ENCODE results near the gene ACBD3. TPM values are rescaled to one million over a fixed set of nuclear protein-coding genes. Genes with fewer than 3 reads are reported as not detected.
A peak's percentile ranks its signal among the peaks of the same experiment; 100 is the strongest.

The ACBD3 gene
- total and polyA plus RNA-seq, 12 donors: 5.4 to 49.1 (median 33.1) TPM

GRCh38 chr1:226187380-226187779, 839 bp upstream of the ACBD3 start:
- no peak for DNase-seq
- Histone ChIP-seq H3K4me1 (replicated peaks in 1 of 2) (peaks cover 10 to 36% of the 10 kb centered on the region in 2 donors), H3K27me3 (no peaks in the 10 kb centered on the region), H3K9me3 (replicated peaks in 1 of 3) (no peaks in the 10 kb centered on the region), H3K27ac (peak overlapping the region in 1 of 5 donors; percentile 94), H3K4me3 (peak overlapping the region in 2 of 4 donors; percentile 76 to 77), H3K36me3 (replicated peaks in 1 of 2) (no peaks in the 10 kb centered on the region)
- WGBS, 4 donors: 82 to 90% (median 86%) methylated on average over 7 of the region's 7 CpGs
- intact Hi-C loops (cut with DNase I): loop anchor here in 1 of 2 donors (10.0 kb wide), 1 partner anchor 123 kb away; the partner anchor contains the start of gene H3-3A
- TF ChIP-seq CTCF (IDR thresholded peaks at IDR 0.05) (no peak), POLR2A (IDR thresholded peaks at IDR 0.05) (no peak)

DNA sequence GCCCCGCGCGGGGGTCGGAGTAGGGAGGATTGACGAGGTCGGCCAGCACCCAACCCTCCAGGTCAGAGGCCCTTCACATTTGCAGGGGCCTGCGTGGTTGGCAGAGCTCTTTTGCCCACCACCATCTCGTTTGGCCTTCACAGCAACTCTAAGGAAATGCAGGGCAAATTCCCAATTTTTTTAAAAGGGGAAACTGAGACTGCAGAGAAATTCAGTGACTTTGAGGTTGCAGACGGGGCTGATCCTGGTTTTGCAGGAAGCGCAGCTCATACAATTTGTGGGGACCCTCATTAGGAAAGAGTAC, 430 bp upstream of the ACBD3 start:
- TF ChIP-seq POLR2A (IDR thresholded peaks at IDR 0.05): no peak
- peak in 1 of 6 experiments; percentile 30 for TF ChIP-seq CTCF (IDR thresholded peaks at IDR 0.05)
- H3K36me3 ChIP-seq (replicated peaks in 1 of 2): no peaks in the 10 kb centered on the region
- H3K4me1 ChIP-seq (replicated peaks in 1 of 2): peaks cover 13 to 40% of the 10 kb centered on the region in 2 donors
- intact Hi-C loops (cut with DNase I): loop anchor here in 1 of 2 donors (10.0 kb wide), 1 partner anchor 122 kb away; the partner anchor contains the start of gene H3-3A
- peak overlapping the region; percentile 82 to 95 (median 92) for H3K27ac ChIP-seq
- DNase-seq: no peak
- no peaks in the 10 kb centered on the region for H3K27me3 ChIP-seq
- H3K4me3 ChIP-seq: peak overlapping the region; percentile 76 to 81 (median 76)
- WGBS, 4 donors: 8 to 16% (median 11%) methylated on average over 4 to 10 of the region's 10 CpGs
- H3K9me3 ChIP-seq (replicated peaks in 1 of 3): no peaks in the 10 kb centered on the region

GRCh38 chr1:226185141-226186036, 1.2 kb downstream of the ACBD3 start:
- DNase-seq: no peak
- WGBS, 4 donors: 19 to 24% (median 22%) methylated on average over 14 of the region's 14 CpGs
- peak overlapping the region in 3 of 4 donors; percentile 76 to 77 (median 76) for H3K4me3 ChIP-seq
- H3K27me3 ChIP-seq: no peaks in the 10 kb centered on the region
- no peaks in the 10 kb centered on the region for H3K9me3 ChIP-seq (replicated peaks in 1 of 3)
- TF ChIP-seq POLR2A (IDR thresholded peaks at IDR 0.05) (no peak), CTCF (IDR thresholded peaks at IDR 0.05) (no peak)
- intact Hi-C loops (cut with DNase I): loop anchor here in 1 of 2 donors (10.0 kb wide), 1 partner anchor 121 kb away; the partner anchor contains the start of gene H3-3A
- H3K36me3 ChIP-seq (replicated peaks in 1 of 2): no peaks in the 10 kb centered on the region
- peak overlapping the region in 4 of 5 donors; percentile 82 to 95 (median 93) for H3K27ac ChIP-seq
- H3K4me1 ChIP-seq (replicated peaks in 1 of 2): peaks cover 13 to 48% of the 10 kb centered on the region in 2 donors

DNA sequence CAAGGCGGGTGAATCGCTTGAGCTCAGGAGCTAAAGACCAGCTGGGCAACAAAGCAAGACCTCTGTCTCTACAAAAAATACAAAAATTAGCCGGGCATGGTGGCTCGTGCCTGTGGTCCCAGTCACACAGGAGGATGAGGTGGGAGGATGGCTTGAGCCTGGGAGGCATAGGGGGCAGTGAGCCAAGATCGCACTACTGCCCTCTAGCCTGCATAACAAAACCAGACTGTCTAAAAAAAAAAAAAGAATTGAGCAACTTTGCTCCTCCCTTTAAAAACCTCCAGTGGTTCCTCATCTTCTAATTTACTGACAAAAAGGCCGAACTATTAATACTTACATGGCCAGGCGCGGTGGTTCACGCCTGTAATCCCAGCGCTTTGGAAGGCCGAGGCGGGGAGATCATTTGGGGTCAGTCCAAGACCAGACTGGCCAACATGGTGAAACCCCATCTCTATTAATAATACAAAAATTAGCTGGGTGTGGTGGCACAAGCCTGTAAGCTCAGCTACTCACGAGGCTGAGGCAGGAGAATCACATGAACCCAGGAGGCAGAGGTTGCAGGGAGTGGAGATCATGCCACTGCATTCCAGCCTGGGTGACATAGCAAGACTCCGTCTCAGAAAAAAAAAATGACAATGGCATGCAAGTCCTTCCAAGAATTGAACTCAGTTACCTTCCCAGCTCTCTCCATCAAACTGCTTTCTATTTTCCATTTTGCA, 4.4 kb downstream of the ACBD3 start:
- no peaks in the 10 kb centered on the region for H3K27me3 ChIP-seq
- H3K9me3 ChIP-seq (replicated peaks in 1 of 3): no peaks in the 10 kb centered on the region
- DNase-seq: peak; percentile 32 to 72 (median 61)
- H3K27ac ChIP-seq: peak overlapping the region in 2 of 5 donors; percentile 42 to 46
- H3K4me1 ChIP-seq (replicated peaks in 1 of 2): peaks cover 13 to 45% of the 10 kb centered on the region in 2 donors
- 67 to 76% (median 71%) methylated on average over 14 of the region's 14 CpGs for WGBS, 4 donors
- no peak overlapping the region for H3K4me3 ChIP-seq
- TF ChIP-seq POLR2A (IDR thresholded peaks at IDR 0.05) (no peak), CTCF (IDR thresholded peaks at IDR 0.05) (peak in 5 of 6 experiments; percentile 6 to 43 (median 33))
- intact Hi-C loops (cut with DNase I): loop anchor here in 1 of 2 donors (10.0 kb wide), 1 partner anchor 117 kb away; the partner anchor contains the start of gene H3-3A
- H3K36me3 ChIP-seq (replicated peaks in 1 of 2): no peaks in the 10 kb centered on the region
